Measurements from ENCODE around the gene KCNG2. TPM values are rescaled to one million over a fixed set of nuclear protein-coding genes. Genes with fewer than 3 reads are reported as not detected.

The KCNG2 gene
- total RNA-seq, 2 experiments from 2014 or later: not detected

DNA sequence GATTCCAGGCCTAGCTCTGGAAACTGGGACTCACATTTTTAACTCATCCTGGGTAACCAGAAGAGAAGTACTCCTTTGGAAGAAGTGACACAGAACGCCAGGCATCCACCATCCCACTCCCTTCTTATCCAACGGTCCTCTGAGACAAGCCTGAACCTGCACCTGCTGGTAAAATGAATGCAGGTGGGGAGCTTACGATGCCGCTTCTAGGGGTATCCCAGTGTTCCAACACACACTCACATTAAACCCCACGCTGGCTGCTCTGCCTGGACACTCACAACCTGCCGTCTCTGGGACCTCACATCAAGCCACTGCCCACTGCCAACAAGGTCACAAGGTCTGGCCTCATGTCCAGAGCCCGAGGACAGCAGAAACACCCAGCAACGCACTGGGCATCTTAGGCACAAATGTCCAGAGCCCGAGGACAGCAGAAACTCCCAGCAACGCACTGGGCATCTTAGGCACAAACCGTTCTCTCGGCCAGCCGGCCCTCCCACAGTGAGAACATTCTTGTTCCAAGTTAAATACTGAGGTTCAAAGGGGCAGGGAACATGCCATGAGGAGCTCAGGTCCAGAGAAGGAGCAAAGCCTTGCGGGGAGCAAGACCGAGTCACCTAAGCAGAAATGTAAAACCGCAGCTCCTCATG lies 143.9 kb downstream of the KCNG2 start:
- Histone ChIP-seq H3K36me3 (ENCODE audit: insufficient read depth, low read length) (no peaks in the 10 kb centered on the region), H3K9me3 (ENCODE audit: low read length) (no peaks in the 10 kb centered on the region), H4K20me1 (ENCODE audit: insufficient read depth, low read length) (no peaks in the 10 kb centered on the region), H3K4me1 (ENCODE audit: insufficient read depth, low read length, poor library complexity, severe bottlenecking) (peaks cover 8% of the 10 kb centered on the region), H3K27ac (ENCODE audit: low read depth, low read length, poor library complexity, severe bottlenecking) (no peak overlapping the region), H3K79me2 (ENCODE audit: insufficient read depth, low read depth, low read length) (no peaks in the 10 kb centered on the region), H2AFZ (ENCODE audit: low read length) (no peak overlapping the region), H3K4me3 (ENCODE audit: low read depth, low read length, poor library complexity, severe bottlenecking) (no peak overlapping the region), H3K9me2 (ENCODE audit: insufficient read depth, low read length) (no peaks in the 10 kb centered on the region), H3K4me2 (ENCODE audit: low read length) (no peak overlapping the region)
- intact Hi-C loops (cut with micrococcal nuclease; ENCODE audit: unreplicated experiment): no loop called here
- TF ChIP-seq, protein P1, sequence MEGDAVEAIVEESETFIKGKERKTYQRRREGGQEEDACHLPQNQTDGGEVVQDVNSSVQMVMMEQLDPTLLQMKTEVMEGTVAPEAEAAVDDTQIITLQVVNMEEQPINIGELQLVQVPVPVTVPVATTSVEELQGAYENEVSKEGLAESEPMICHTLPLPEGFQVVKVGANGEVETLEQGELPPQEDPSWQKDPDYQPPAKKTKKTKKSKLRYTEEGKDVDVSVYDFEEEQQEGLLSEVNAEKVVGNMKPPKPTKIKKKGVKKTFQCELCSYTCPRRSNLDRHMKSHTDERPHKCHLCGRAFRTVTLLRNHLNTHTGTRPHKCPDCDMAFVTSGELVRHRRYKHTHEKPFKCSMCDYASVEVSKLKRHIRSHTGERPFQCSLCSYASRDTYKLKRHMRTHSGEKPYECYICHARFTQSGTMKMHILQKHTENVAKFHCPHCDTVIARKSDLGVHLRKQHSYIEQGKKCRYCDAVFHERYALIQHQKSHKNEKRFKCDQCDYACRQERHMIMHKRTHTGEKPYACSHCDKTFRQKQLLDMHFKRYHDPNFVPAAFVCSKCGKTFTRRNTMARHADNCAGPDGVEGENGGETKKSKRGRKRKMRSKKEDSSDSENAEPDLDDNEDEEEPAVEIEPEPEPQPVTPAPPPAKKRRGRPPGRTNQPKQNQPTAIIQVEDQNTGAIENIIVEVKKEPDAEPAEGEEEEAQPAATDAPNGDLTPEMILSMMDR (conservative IDR thresholded peaks at IDR 0.05; ENCODE audit: low read length): no peak
- TF ChIP-seq EZH2phosphoT487 (IDR thresholded peaks at IDR 0.05; ENCODE audit: borderline replicate concordance, low read depth, low read length): no peak
- POLR2A ChIA-PET: no interaction called here
- no TSS peak for BruUV-seq (replicated peaks)
- CTCF ChIA-PET (ENCODE audit: unreplicated experiment): no interaction called here
- no peak for DNase-seq (ENCODE audit: low spot score)

DNA sequence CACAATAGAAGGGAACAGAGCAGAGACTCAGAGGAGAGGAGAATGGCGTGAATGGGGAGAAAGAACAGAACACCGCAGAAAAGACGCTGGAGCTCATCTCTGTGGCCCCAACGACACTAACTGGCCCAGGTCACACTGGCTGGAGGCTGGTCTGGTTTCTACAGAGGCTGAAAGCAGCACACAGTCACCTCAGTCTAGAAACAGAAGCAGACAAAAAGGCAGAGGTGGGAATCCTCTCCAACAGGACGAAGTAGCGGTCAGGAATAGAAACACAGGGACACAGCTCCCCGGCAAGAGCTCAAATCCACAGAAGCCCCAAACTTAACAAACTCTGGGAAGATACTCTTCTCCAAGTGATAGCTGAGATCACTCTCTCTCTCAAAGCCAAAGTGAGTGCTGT lies 144.5 kb downstream of the KCNG2 start:
- DNase-seq (ENCODE audit: low spot score): no peak
- no peak for TF ChIP-seq EZH2phosphoT487 (IDR thresholded peaks at IDR 0.05; ENCODE audit: borderline replicate concordance, low read depth, low read length)
- TF ChIP-seq, protein P1 (conservative IDR thresholded peaks at IDR 0.05; ENCODE audit: low read length): no peak
- Histone ChIP-seq H3K36me3 (ENCODE audit: insufficient read depth, low read length) (peaks cover 3% of the 10 kb centered on the region; the same call in 1 of the 2 replicates), H3K4me1 (ENCODE audit: insufficient read depth, low read length, poor library complexity, severe bottlenecking) (peaks cover 8% of the 10 kb centered on the region), H3K9me3 (ENCODE audit: low read length) (no peaks in the 10 kb centered on the region), H3K9me2 (ENCODE audit: insufficient read depth, low read length) (no peaks in the 10 kb centered on the region), H3K27ac (ENCODE audit: low read depth, low read length, poor library complexity, severe bottlenecking) (no peak overlapping the region), H2AFZ (ENCODE audit: low read length) (no peak overlapping the region), H3K79me2 (ENCODE audit: insufficient read depth, low read depth, low read length) (no peaks in the 10 kb centered on the region), H3K4me2 (ENCODE audit: low read length) (no peak overlapping the region), H3K4me3 (ENCODE audit: low read depth, low read length, poor library complexity, severe bottlenecking) (no peak overlapping the region), H4K20me1 (ENCODE audit: insufficient read depth, low read length) (no peaks in the 10 kb centered on the region)
- no TSS peak for BruUV-seq (replicated peaks)
- CTCF ChIA-PET (ENCODE audit: unreplicated experiment): no interaction called here
- POLR2A ChIA-PET: no interaction called here
- intact Hi-C loops (cut with micrococcal nuclease; ENCODE audit: unreplicated experiment): no loop called here

DNA sequence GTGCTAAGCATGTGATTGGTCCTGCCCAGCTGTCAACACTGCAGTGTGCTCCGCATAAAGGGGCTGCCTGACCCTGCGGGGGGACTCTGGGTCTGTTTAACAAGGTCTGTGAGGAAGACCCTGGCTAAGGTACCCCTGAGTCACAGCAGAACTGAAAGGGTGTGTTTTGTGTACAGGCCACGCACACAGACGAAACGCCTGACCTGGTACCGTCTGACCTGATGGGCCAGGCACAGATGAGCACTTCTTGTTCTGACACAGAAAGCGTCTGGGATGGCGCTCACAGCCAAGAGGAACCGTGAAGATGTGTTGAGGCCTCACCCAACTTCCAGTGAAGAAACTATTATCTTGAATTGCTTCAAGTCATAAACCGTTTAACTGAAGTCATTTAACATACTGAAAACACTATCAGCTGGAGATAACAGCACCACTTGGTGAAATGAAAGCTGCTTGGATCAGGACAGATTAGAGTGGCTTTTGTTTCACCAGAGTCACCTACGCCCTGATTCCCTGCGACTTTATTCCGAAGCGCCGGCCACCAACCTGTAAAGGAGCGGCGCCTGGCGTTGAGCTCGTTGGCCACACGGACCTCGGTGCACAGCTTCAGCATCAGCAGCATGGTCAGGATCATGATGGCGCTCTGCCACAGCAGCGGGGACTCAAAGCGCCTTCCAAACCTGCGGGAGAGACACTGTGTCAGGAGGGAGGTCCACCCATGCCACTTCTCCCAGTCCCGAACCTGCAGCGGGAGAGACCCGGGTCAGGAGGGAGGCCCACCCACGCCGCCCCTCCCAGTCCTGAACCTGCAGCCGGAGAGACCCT lies 145.3 kb downstream of the KCNG2 start:
- H2AFZ ChIP-seq (ENCODE audit: low read length): no peak overlapping the region
- no peak overlapping the region for H3K4me2 ChIP-seq (ENCODE audit: low read length)
- ChIA-PET CTCF (ENCODE audit: unreplicated experiment) (no interaction called here), POLR2A (no interaction called here)
- intact Hi-C loops (cut with micrococcal nuclease; ENCODE audit: unreplicated experiment): no loop called here
- no peak overlapping the region for H3K4me3 ChIP-seq (ENCODE audit: low read depth, low read length, poor library complexity, severe bottlenecking)
- no peak for DNase-seq (ENCODE audit: low spot score)
- TF ChIP-seq, protein P1 (conservative IDR thresholded peaks at IDR 0.05; ENCODE audit: low read length): no peak
- TF ChIP-seq EZH2phosphoT487 (IDR thresholded peaks at IDR 0.05; ENCODE audit: borderline replicate concordance, low read depth, low read length): no peak
- no TSS peak for BruUV-seq (replicated peaks)
- no peak overlapping the region for H3K27ac ChIP-seq (ENCODE audit: low read depth, low read length, poor library complexity, severe bottlenecking)
- peaks cover 3% of the 10 kb centered on the region; the same call in 1 of the 2 replicates for H3K36me3 ChIP-seq (ENCODE audit: insufficient read depth, low read length)
- H3K9me3 ChIP-seq (ENCODE audit: low read length): no peaks in the 10 kb centered on the region
- no peaks in the 10 kb centered on the region for H4K20me1 ChIP-seq (ENCODE audit: insufficient read depth, low read length)
- H3K79me2 ChIP-seq (ENCODE audit: insufficient read depth, low read depth, low read length): no peaks in the 10 kb centered on the region
- H3K9me2 ChIP-seq (ENCODE audit: insufficient read depth, low read length): no peaks in the 10 kb centered on the region
- peaks cover 8% of the 10 kb centered on the region for H3K4me1 ChIP-seq (ENCODE audit: insufficient read depth, low read length, poor library complexity, severe bottlenecking)

Measured in OCI-LY7 (cell line).